GM12878 (cell line): Measurements from ENCODE around the gene SVIL. TPM values are rescaled to one million over a fixed set of nuclear protein-coding genes. Genes with fewer than 3 reads are reported as not detected.
A peak's percentile ranks its signal among the peaks of the same experiment; 100 is the strongest.

ENCODE experiments used
- ATAC-seq: fragments of 200-7000 bp; cut with Tn5 transposase; 3 replicates; pipeline ENCODE4 v1.9.1; 2020; ENCODE audit warnings: mild to moderate bottlenecking, moderate library complexity
- BruUV-seq: library from RNA; stranded (reverse); fragments of 400-500 nt; replicated peaks from 2 replicates; lab custom pipeline; 2021; lab: Mats Ljungman, UMichigan
- CTCF ChIA-PET: fragments of 300-600 bp; sonication (Branson Sonifier 250); formaldehyde crosslinking; extraction: SDS; loops from one replicate; lab custom pipeline; 2021; ENCODE audit warnings: inconsistent platforms; lab: Yijun Ruan, JAX
- POLR2A ChIA-PET: fragments of 350-600 bp; formaldehyde crosslinking; extraction: SDS; loops from one replicate; lab custom pipeline; 2021; ENCODE audit warnings: inconsistent platforms; lab: Charles Lee
- RAD21 ChIA-PET: fragments of 300-600 bp; sonication (Branson Sonifier 250); formaldehyde crosslinking; loops from one replicate; lab custom pipeline; 2023; ENCODE audit warnings: antibody characterized with exemption; ENCODE audit not compliant: unreplicated experiment; lab: Charles Lee
- SMC1A ChIA-PET: fragments of 300-600 bp; sonication (Branson Sonifier 250); formaldehyde crosslinking; loops from one replicate; lab custom pipeline; 2023; ENCODE audit not compliant: unreplicated experiment, uncharacterized antibody; lab: Charles Lee
- DNase-seq: peaks from one replicate; pipeline ENCODE4 v3.0.0-alpha.2; 2011; ENCODE audit warnings: low read depth, low spot score
- FAIRE-seq: peaks from 3 replicates; lab custom pipeline; 2011; peaks lifted over from hg19 to GRCh38; lab: Jason Lieb, UNC
- H2AFZ ChIP-seq: 2 replicates; pipeline ENCODE4 v1.6.0; 2011; ENCODE audit warnings: low read depth, low read length, control low read depth; ENCODE audit not compliant: control insufficient read depth
- H3K27ac ChIP-seq: 2 replicates; pipeline ENCODE4 v1.5.1; 2011; ENCODE audit warnings: control low read depth; ENCODE audit not compliant: control insufficient read depth, insufficient read depth
- H3K27me3 ChIP-seq, 2 experiments: replicated peaks in 1 of 2; 2 replicates each; pipeline versions ENCODE4 v1.6.0 to v1.6.1; 2011; ENCODE audit warnings: low read length in 1 of 2; ENCODE audit not compliant: control insufficient read depth in 2 of 2, insufficient read depth in 2 of 2
- H3K36me3 ChIP-seq, 2 experiments: 2 replicates each; pipeline ENCODE4 v1.5.1; 2011; ENCODE audit warnings: low read length in 1 of 2; ENCODE audit not compliant: control insufficient read depth in 2 of 2, insufficient read depth in 2 of 2
- H3K4me1 ChIP-seq: 2 replicates; pipeline ENCODE4 v1.6.1; 2011; ENCODE audit warnings: mild to moderate bottlenecking, low read length, moderate library complexity, mixed read lengths; ENCODE audit not compliant: control insufficient read depth, insufficient read depth
- H3K4me2 ChIP-seq: 2 replicates; pipeline ENCODE4 v1.6.0; 2011; ENCODE audit warnings: control low read depth; ENCODE audit not compliant: control insufficient read depth, insufficient read depth
- H3K4me3 ChIP-seq: fragments of 200-600 bp; sonication (generic); 2 replicates; pipeline ENCODE4 v1.5.1; 2016
- H3K79me2 ChIP-seq: 2 replicates; pipeline ENCODE4 v1.6.0; 2011; ENCODE audit warnings: low read length; ENCODE audit not compliant: control insufficient read depth, insufficient read depth
- H3K9ac ChIP-seq: 2 replicates; pipeline ENCODE4 v1.8.0; 2011; ENCODE audit warnings: low read length, control low read depth, mixed read lengths; ENCODE audit not compliant: control insufficient read depth, insufficient read depth
- H3K9me3 ChIP-seq: replicated peaks from 3 replicates; pipeline ENCODE4 v1.5.1; 2011; ENCODE audit warnings: mild to moderate bottlenecking, low read length; ENCODE audit not compliant: control insufficient read depth, insufficient read depth
- H4K20me1 ChIP-seq: 2 replicates; pipeline ENCODE4 v1.6.0; 2011; ENCODE audit not compliant: control insufficient read depth, insufficient read depth
- IKZF2 ChIP-seq, 2 experiments: fragments of 450-650 bp; IDR thresholded peaks; 2 replicates each; pipeline ENCODE4 v1.6.1; 2017; ENCODE audit warnings: mild to moderate bottlenecking in 2 of 2, moderate library complexity in 2 of 2
- KLF5 ChIP-seq: fragments of 450-650 bp; IDR thresholded peaks from 2 replicates; pipeline ENCODE4 v1.6.1; 2014; ENCODE audit warnings: mild to moderate bottlenecking; ENCODE audit not compliant: partially characterized antibody
- NR2C1 ChIP-seq: fragments of 450-650 bp; IDR thresholded peaks from 2 replicates; pipeline ENCODE4 v1.6.1; 2017; ENCODE audit warnings: antibody characterized with exemption, mild to moderate bottlenecking, moderate library complexity
- POLR2A ChIP-seq: IDR thresholded peaks from 2 replicates; pipeline ENCODE4 v1.6.1; 2011; ENCODE audit warnings: low read depth, mild to moderate bottlenecking, low read length
- SP1 ChIP-seq: IDR thresholded peaks from one replicate; pipeline ENCODE4 v1.6.1; 2011; ENCODE audit warnings: low read depth, low read length
- ZNF274 ChIP-seq: IDR thresholded peaks from one replicate; pipeline ENCODE4 v1.8.0; 2011; ENCODE audit not compliant: insufficient read length, insufficient read depth
- WGBS: methylation state at CpG from one replicate; pipeline ENCODE4 v1.1.6; 2016; ENCODE audit warnings: low lambda C conversion rate; ENCODE audit not compliant: insufficient replicate concordance, insufficient coverage; ENCODE audit errors: missing lambda C conversion rate; 5-methylcytosine and 5-hydroxymethylcytosine counted together
- in situ Hi-C: fragments of 300-500 bp; cut with MboI; formaldehyde crosslinking; loops from 9 replicates; pipeline ENCODE4 v1.14.3; 2018; ENCODE audit warnings: mixed read lengths
- intact Hi-C: fragments of 100-400 bp; cut with micrococcal nuclease; formaldehyde crosslinking; loops from one replicate; pipeline ENCODE4 v1.14.2; 2022; ENCODE audit not compliant: unreplicated experiment
- polyA plus RNA-seq, 11 experiments: library from polyadenylated mRNA; depleted of rRNA in 4 of 11; unstranded in 6 of 11; stranded (reverse) in 5 of 11; fragments of >200 nt; fragmentation: Nextera tagmentation in 4 of 11; fragmentation: Illumina TruSeq in 1 of 11; extraction: Ambion mirVana in 4 of 11; extraction: Trizol in 1 of 11; gene quantifications; 1 replicate in 1 of 11; 2 replicates in 10 of 11; pipeline versions ENCODE4 v1.2.1 to v1.2.3, GENCODE V29; 2011 to 2016; ENCODE audit warnings: inconsistent platforms in 2 of 11, missing spikeins in 2 of 11, low read depth in 1 of 11
- total RNA-seq, 4 experiments: library from RNA; depleted of rRNA in 3 of 4; stranded (reverse); fragments of >200 nt in 3 of 4; fragmentation: Illumina TruSeq in 1 of 4; extraction: Trizol in 1 of 4; gene quantifications; 2 replicates each; pipeline versions ENCODE4 v1.2.1 to v1.2.3, GENCODE V29; 2013 to 2021
- TF ChIP-seq, protein P1 (sequence below): IDR thresholded peaks from 2 replicates; pipeline ENCODE4 v1.6.1; 2011; ENCODE audit warnings: mild to moderate bottlenecking, low read depth, low read length, moderate library complexity; ENCODE audit not compliant: insufficient replicate concordance
- TF ChIP-seq, protein P2 (sequence below): fragments of 450-650 bp; IDR thresholded peaks from 2 replicates; pipeline ENCODE4 v1.6.1; 2017; ENCODE audit warnings: borderline replicate concordance
- TF ChIP-seq, protein P3 (sequence below): fragments of 450-650 bp; IDR thresholded peaks from 2 replicates; pipeline ENCODE4 v1.6.1; 2016; ENCODE audit warnings: mild to moderate bottlenecking
- TF ChIP-seq, protein P4 (sequence below): fragments of 450-650 bp; IDR thresholded peaks from 2 replicates; pipeline ENCODE4 v1.6.1; 2014; ENCODE audit warnings: mild to moderate bottlenecking

SVIL gene
- total and polyA plus RNA-seq, 10 of the 15 experiments (the other 5 are each of a cell fraction or from before 2014, with no cell fraction given), result 0.22 to 1.9 (median 0.87) TPM

DNA sequence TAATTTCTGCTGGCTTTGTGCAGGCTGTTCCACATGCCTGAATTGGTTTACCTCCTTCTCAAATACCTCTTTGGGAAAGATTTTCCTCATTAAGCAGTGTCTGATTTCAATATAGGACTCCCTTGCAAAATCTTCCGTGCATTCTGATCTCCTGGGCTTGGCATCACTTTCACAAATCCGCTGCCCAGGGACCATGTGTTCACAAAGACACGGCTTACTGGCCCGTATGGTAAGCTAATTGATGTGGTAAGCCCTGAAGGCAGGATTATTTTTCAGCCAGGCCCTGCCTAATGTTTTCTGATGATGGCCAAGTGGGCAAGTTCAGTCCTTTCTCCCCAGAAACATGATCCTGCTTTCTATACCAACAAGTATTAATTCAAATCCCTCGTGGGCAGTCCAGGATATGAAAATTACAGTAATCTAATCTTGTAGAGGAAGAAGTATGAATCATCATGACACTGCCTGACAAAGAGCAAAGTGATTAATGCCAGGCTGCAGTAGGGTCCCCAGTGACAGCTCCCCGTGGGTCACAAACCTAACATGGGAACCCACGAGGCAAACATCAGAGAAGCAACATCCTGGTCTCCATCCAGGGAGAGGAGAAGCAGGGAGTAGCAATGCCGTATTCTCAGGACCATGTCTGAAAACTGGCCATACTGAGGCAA lies 11.6 kb upstream of the SVIL start:
- WGBS, result 25% methylated on average over 8 of the region's 8 CpGs
- RAD21 ChIA-PET, result interaction anchor here (1.1 to 1.4 kb wide), 2 partner anchors 14 to 18 kb away, joined by 3 read pairs; no protein-coding TSS in a partner anchor
- POLR2A ChIA-PET, result no interaction called here
- Histone ChIP-seq H3K9me3 (no peaks in the 10 kb centered on the region), H3K4me3 (no peak overlapping the region), H3K79me2 (no peaks in the 10 kb centered on the region), H4K20me1 (no peaks in the 10 kb centered on the region), H3K27ac (no peak overlapping the region), H3K36me3 (no peaks in the 10 kb centered on the region), H3K4me1 (no peaks in the 10 kb centered on the region), H3K9ac (no peak overlapping the region), H2AFZ (no peak overlapping the region), H3K4me2 (no peak overlapping the region), H3K27me3 (no peaks in the 10 kb centered on the region)
- in situ Hi-C loops, result no loop called here
- DNase-seq (no peak), FAIRE-seq (no peak), ATAC-seq (peak; percentile 23)
- TF ChIP-seq IKZF2 (IDR thresholded peaks at IDR 0.05), result no peak
- TF ChIP-seq ZNF274, result no peak
- TF ChIP-seq NR2C1, result no peak
- TF ChIP-seq POLR2A, result no peak
- TF ChIP-seq SP1, result no peak
- TF ChIP-seq KLF5, result no peak
- TF ChIP-seq, protein P1, sequence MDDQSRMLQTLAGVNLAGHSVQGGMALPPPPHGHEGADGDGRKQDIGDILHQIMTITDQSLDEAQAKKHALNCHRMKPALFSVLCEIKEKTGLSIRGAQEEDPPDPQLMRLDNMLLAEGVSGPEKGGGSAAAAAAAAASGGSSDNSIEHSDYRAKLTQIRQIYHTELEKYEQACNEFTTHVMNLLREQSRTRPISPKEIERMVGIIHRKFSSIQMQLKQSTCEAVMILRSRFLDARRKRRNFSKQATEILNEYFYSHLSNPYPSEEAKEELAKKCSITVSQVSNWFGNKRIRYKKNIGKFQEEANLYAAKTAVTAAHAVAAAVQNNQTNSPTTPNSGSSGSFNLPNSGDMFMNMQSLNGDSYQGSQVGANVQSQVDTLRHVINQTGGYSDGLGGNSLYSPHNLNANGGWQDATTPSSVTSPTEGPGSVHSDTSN, result no peak
- TF ChIP-seq, protein P2, sequence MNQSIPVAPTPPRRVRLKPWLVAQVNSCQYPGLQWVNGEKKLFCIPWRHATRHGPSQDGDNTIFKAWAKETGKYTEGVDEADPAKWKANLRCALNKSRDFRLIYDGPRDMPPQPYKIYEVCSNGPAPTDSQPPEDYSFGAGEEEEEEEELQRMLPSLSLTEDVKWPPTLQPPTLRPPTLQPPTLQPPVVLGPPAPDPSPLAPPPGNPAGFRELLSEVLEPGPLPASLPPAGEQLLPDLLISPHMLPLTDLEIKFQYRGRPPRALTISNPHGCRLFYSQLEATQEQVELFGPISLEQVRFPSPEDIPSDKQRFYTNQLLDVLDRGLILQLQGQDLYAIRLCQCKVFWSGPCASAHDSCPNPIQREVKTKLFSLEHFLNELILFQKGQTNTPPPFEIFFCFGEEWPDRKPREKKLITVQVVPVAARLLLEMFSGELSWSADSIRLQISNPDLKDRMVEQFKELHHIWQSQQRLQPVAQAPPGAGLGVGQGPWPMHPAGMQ, result no peak
- TF ChIP-seq, protein P3, sequence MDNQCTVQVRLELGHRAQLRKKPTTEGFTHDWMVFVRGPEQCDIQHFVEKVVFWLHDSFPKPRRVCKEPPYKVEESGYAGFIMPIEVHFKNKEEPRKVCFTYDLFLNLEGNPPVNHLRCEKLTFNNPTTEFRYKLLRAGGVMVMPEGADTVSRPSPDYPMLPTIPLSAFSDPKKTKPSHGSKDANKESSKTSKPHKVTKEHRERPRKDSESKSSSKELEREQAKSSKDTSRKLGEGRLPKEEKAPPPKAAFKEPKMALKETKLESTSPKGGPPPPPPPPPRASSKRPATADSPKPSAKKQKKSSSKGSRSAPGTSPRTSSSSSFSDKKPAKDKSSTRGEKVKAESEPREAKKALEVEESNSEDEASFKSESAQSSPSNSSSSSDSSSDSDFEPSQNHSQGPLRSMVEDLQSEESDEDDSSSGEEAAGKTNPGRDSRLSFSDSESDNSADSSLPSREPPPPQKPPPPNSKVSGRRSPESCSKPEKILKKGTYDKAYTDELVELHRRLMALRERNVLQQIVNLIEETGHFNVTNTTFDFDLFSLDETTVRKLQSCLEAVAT, result no peak
- TF ChIP-seq, protein P4, sequence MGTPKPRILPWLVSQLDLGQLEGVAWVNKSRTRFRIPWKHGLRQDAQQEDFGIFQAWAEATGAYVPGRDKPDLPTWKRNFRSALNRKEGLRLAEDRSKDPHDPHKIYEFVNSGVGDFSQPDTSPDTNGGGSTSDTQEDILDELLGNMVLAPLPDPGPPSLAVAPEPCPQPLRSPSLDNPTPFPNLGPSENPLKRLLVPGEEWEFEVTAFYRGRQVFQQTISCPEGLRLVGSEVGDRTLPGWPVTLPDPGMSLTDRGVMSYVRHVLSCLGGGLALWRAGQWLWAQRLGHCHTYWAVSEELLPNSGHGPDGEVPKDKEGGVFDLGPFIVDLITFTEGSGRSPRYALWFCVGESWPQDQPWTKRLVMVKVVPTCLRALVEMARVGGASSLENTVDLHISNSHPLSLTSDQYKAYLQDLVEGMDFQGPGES, result no peak
- BruUV-seq, result no TSS peak
- SMC1A ChIA-PET, result interaction anchor here (0.6 to 2.7 kb wide), 8 partner anchors 10 to 87 kb away, joined by 3 to 18 read pairs (median 4); partner anchors contain the start of gene SVIL
- intact Hi-C loops, result no loop called here
- CTCF ChIA-PET, result interaction anchor here (0.9 to 1.1 kb wide), 2 partner anchors 11 to 22 kb away, joined by 3 read pairs; partner anchors contain the start of gene SVIL
